Measurements from ENCODE around the gene LRRN2.

LRRN2 gene

GRCh38 chr1:204579681-204580080 is 105.9 kb downstream of the LRRN2 start:
- TF ChIP-seq CTCF (IDR thresholded peaks at IDR 0.05; ENCODE audit: low read depth, low read length, missing control alignments), result no peak
- no peak for DNase-seq (ENCODE audit: extremely low read depth, low read depth)
- H3K4me3 ChIP-seq (replicated peaks; ENCODE audit: low read depth, low read length), result no peak overlapping the region

- no peak overlapping the region for H3K4me3 ChIP-seq (replicated peaks; ENCODE audit: low read depth, low read length)
- DNase-seq (ENCODE audit: extremely low read depth, low read depth), result no peak
- no peak for TF ChIP-seq CTCF (IDR thresholded peaks at IDR 0.05; ENCODE audit: low read depth, low read length, missing control alignments)
Observed at GRCh38 chr1:204578867-204579664, 106.5 kb downstream of the LRRN2 start.

- no peak overlapping the region for H3K4me3 ChIP-seq (replicated peaks; ENCODE audit: low read depth, low read length)
- no peak for DNase-seq (ENCODE audit: extremely low read depth, low read depth)
- no peak for TF ChIP-seq CTCF (IDR thresholded peaks at IDR 0.05; ENCODE audit: low read depth, low read length, missing control alignments)
Observed at GRCh38 chr1:204577794-204578478, 107.6 kb downstream of the LRRN2 start.

GRCh38 chr1:204576422-204576821 is 109.1 kb downstream of the LRRN2 start:
- H3K4me3 ChIP-seq (replicated peaks; ENCODE audit: low read depth, low read length), result no peak overlapping the region
- TF ChIP-seq CTCF (IDR thresholded peaks at IDR 0.05; ENCODE audit: low read depth, low read length, missing control alignments), result no peak
- DNase-seq (ENCODE audit: extremely low read depth, low read depth), result no peak

GRCh38 chr1:204575221-204576190 is 110.0 kb downstream of the LRRN2 start:
- no peak for TF ChIP-seq CTCF (IDR thresholded peaks at IDR 0.05; ENCODE audit: low read depth, low read length, missing control alignments)
- H3K4me3 ChIP-seq (replicated peaks; ENCODE audit: low read depth, low read length), result no peak overlapping the region
- no peak for DNase-seq (ENCODE audit: extremely low read depth, low read depth)

GRCh38 chr1:204574865-204575163 is 110.7 kb downstream of the LRRN2 start:
- H3K4me3 ChIP-seq (replicated peaks; ENCODE audit: low read depth, low read length), result no peak overlapping the region
- DNase-seq (ENCODE audit: extremely low read depth, low read depth), result peak; percentile 31
- TF ChIP-seq CTCF (IDR thresholded peaks at IDR 0.05; ENCODE audit: low read depth, low read length, missing control alignments), result no peak
